ENCODE measurements around the gene PDSS2. TPM values are rescaled to one million over a fixed set of nuclear protein-coding genes. Genes with fewer than 3 reads are reported as not detected.

PDSS2 gene
- total and polyA plus RNA-seq, 2 of the 4 experiments (the other 2 are of a cell fraction) = 8.6 to 9.2 TPM

DNA sequence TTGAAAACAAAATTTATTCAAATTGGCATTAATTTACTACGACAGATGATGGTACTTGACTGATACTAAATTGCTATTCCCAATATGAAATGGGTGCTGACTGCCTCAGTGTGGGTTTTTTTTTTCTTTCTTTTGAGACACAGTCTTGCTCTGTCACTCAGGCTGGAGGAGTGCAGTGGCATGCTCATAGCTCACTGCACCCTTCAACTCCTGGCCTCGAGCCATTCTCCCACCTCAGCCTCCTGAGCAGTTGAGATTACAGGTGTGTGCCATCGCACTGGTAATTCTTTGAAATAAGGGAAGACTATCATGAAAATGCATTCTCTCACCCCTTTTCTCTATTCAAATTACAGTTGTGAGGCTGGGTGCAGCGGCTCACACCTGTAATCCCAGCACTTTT lies 22.5 kb downstream of the PDSS2 start:
- Histone ChIP-seq H3K9me3 (ENCODE audit: control insufficient read depth, insufficient read depth, low read length) (no peaks in the 10 kb centered on the region), H2AFZ (replicated peaks; ENCODE audit: low read length, poor library complexity) (no peak overlapping the region), H2BK5ac (ENCODE audit: low read depth, low read length, poor library complexity, severe bottlenecking) (no peak overlapping the region), H3K9ac (ENCODE audit: low read depth, low read length) (no peak overlapping the region), H2AK9ac (replicated peaks; ENCODE audit: low read depth, low read length, poor library complexity) (no peak overlapping the region), H3K36me3 (ENCODE audit: control insufficient read depth, insufficient read depth, low read length) (no peaks in the 10 kb centered on the region), H2BK15ac (ENCODE audit: low read depth, low read length) (no peak overlapping the region), H3K14ac (replicated peaks; ENCODE audit: low read depth, low read length) (no peak overlapping the region), H4K20me1 (ENCODE audit: insufficient read depth, low read length) (no peaks in the 10 kb centered on the region), H4K5ac (ENCODE audit: low read depth, low read length) (no peak overlapping the region), H4K8ac (ENCODE audit: low read depth in 2 of 2, low read length in 2 of 2) (no peak overlapping the region), H3K79me1 (ENCODE audit: low read depth in 1 of 2, low read length in 2 of 2) (peaks cover 27 to 42% of the 10 kb centered on the region in 2 experiments), H4K91ac (ENCODE audit: insufficient read depth, low read depth, low read length) (no peak overlapping the region), H3K18ac (ENCODE audit: low read depth, low read length) (no peak overlapping the region), H3K4me3 (ENCODE audit: insufficient read depth, low read depth, low read length) (no peak overlapping the region), H3K4me2 (ENCODE audit: low read depth, low read length) (no peak overlapping the region), H2BK20ac (ENCODE audit: low read depth, low read length) (no peak overlapping the region), H3K56ac (ENCODE audit: extremely low read depth, insufficient read depth, low read length) (no peak overlapping the region), H2AK5ac (ENCODE audit: low read depth, low read length) (no peak overlapping the region), H3K4ac (ENCODE audit: low read depth, low read length) (no peak overlapping the region), H3K27me3 (ENCODE audit: control insufficient read depth, insufficient read depth, low read length) (no peaks in the 10 kb centered on the region), H3K23ac (ENCODE audit: low read depth, low read length) (no peak overlapping the region), H2BK120ac (ENCODE audit: low read depth, low read length) (no peak overlapping the region), H3K27ac (ENCODE audit: insufficient read depth, low read length) (no peak overlapping the region), H3K9me1 (ENCODE audit: insufficient read depth, low read length) (no peaks in the 10 kb centered on the region; the same call in 1 of the 2 replicates), H3K4me1 (ENCODE audit: control insufficient read depth, insufficient read depth, low read length) (peaks cover 4% of the 10 kb centered on the region; the same call in 1 of the 2 replicates)
- TF ChIP-seq USF2 (IDR thresholded peaks at IDR 0.05; ENCODE audit: low read depth, low read length) = no peak
- TF ChIP-seq CEBPB (IDR thresholded peaks at IDR 0.05; ENCODE audit: low read depth, low read length) = no peak
- TF ChIP-seq CHD1 (IDR thresholded peaks at IDR 0.05; ENCODE audit: low read depth, low read length) = no peak
- no peak for TF ChIP-seq CTCF (conservative IDR thresholded peaks at IDR 0.05; ENCODE audit: low read depth, low read length)
- no peak for TF ChIP-seq MXI1 (IDR thresholded peaks at IDR 0.05; ENCODE audit: borderline replicate concordance, low read depth, low read length)
- TF ChIP-seq BHLHE40 (IDR thresholded peaks at IDR 0.05; ENCODE audit: low read depth, low read length) = no peak
- no peak for TF ChIP-seq RCOR1 (IDR thresholded peaks at IDR 0.05; ENCODE audit: insufficient replicate concordance, low read length)
- no peak for TF ChIP-seq MAFK (IDR thresholded peaks at IDR 0.05; ENCODE audit: low read depth, low read length)
- no peak for TF ChIP-seq NFE2L2 (IDR thresholded peaks at IDR 0.05; ENCODE audit: low read depth, low read length)
- TF ChIP-seq MAZ (IDR thresholded peaks at IDR 0.05; ENCODE audit: borderline replicate concordance, low read depth, low read length) = no peak
- TF ChIP-seq RFX5 (IDR thresholded peaks at IDR 0.05; ENCODE audit: low read depth, low read length) = no peak
- TF ChIP-seq, protein P1, sequence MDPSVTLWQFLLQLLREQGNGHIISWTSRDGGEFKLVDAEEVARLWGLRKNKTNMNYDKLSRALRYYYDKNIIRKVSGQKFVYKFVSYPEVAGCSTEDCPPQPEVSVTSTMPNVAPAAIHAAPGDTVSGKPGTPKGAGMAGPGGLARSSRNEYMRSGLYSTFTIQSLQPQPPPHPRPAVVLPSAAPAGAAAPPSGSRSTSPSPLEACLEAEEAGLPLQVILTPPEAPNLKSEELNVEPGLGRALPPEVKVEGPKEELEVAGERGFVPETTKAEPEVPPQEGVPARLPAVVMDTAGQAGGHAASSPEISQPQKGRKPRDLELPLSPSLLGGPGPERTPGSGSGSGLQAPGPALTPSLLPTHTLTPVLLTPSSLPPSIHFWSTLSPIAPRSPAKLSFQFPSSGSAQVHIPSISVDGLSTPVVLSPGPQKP (IDR thresholded peaks at IDR 0.05; ENCODE audit: borderline replicate concordance, low read depth, low read length) = no peak
- no peak for TF ChIP-seq RAD21 (IDR thresholded peaks at IDR 0.05; ENCODE audit: low read length)
- TF ChIP-seq POLR2A (IDR thresholded peaks at IDR 0.05; ENCODE audit: low read depth, low read length) = no peak
- no peak for TF ChIP-seq SMC3 (IDR thresholded peaks at IDR 0.05; ENCODE audit: low read depth, low read length)
- TF ChIP-seq FOS (IDR thresholded peaks at IDR 0.05; ENCODE audit: low read depth, low read length) = no peak
- intact Hi-C loops (cut with micrococcal nuclease) (no loop called here), dilution Hi-C loops (cut with HindIII; ENCODE audit: low sequenced_read_pairs, unreplicated experiment) (no loop called here), in situ Hi-C loops (cut with MboI; ENCODE audit: low sequenced_read_pairs) (no loop called here)
- DNase-seq = no peak
- no TSS peak for BruUV-seq (replicated peaks)
- ATAC-seq (ENCODE audit: low read depth) = no peak
- ChIA-PET POLR2A (ENCODE audit: unreplicated experiment) (no interaction called here), CTCF (interaction anchor here (0.7 kb wide), 1 partner anchor 212 kb away, joined by 6 read pairs; no protein-coding TSS in a partner anchor)
- no CpG with 5 or more reads among the region's 4 CpGs for WGBS, 2 experiments (ENCODE audit: extremely low coverage in 2 of 2, insufficient read length in 1 of 2)

Data from IMR-90 (cell line).